HFFc6 (cell line): ENCODE results near the gene STAB2. TPM values are rescaled to one million over a fixed set of nuclear protein-coding genes. Genes with fewer than 3 reads are reported as not detected.
A peak's percentile ranks its signal among the peaks of the same experiment; 100 is the strongest.

Experiments used
- DNase-seq: peaks from one replicate; pipeline ENCODE4 v3.0.0-alpha.2; 2018
- H3K27ac Mint-ChIP-seq: 2 replicates; pipeline ENCODE4 v1.8.0; 2020; ENCODE audit warnings: mild to moderate bottlenecking, mixed read lengths
- H3K27me3 Mint-ChIP-seq: 2 replicates; pipeline ENCODE4 v1.8.0; 2021; ENCODE audit warnings: mild to moderate bottlenecking, moderate library complexity, mixed read lengths; ENCODE audit not compliant: insufficient read depth
- H3K36me3 Mint-ChIP-seq: 2 replicates; pipeline ENCODE4 v1.8.0; 2021; ENCODE audit warnings: low read depth, mixed read lengths
- H3K4me1 Mint-ChIP-seq: 2 replicates; pipeline ENCODE4 v1.8.0; 2020; ENCODE audit warnings: low read depth, mixed read lengths
- H3K4me3 Mint-ChIP-seq: 2 replicates; pipeline ENCODE4 v1.8.0; 2020; ENCODE audit warnings: mild to moderate bottlenecking, moderate library complexity, mixed read lengths
- H3K9me3 Mint-ChIP-seq: 2 replicates; pipeline ENCODE4 v1.8.0; 2020; ENCODE audit warnings: mild to moderate bottlenecking, mixed read lengths
- CTCF ChIP-seq: fragments of 200-600 bp; sonication (generic); IDR thresholded peaks from 2 replicates; pipeline ENCODE4 v1.5.0; 2021; ENCODE audit warnings: antibody characterized with exemption, mild to moderate bottlenecking
- total RNA-seq, 6 experiments: library from RNA; stranded (reverse); fragmentation: NEBNext Ultra II Directional; extraction: Animal tissue kit (Norgen Biotek cat#: 25700); gene quantifications; 2 replicates in 1 of 6; 3 replicates in 5 of 6; pipeline ENCODE4 v1.2.3, GENCODE V29; 2021

Gene STAB2
- total RNA-seq, 6 experiments from 2014 or later = not detected

- no peak for TF ChIP-seq CTCF
- Mint-ChIP-seq H3K27me3 (peaks cover 10% of the 10 kb centered on the region; the same call in 1 of the 2 replicates), H3K4me1 (no peaks in the 10 kb centered on the region), H3K4me3 (no peak overlapping the region), H3K27ac (no peak overlapping the region), H3K36me3 (no peaks in the 10 kb centered on the region), H3K9me3 (no peaks in the 10 kb centered on the region)
- no peak for DNase-seq
These were observed 4.1 kb upstream of the STAB2 start for GRCh38 chr12:103583008-103583407.

DNA sequence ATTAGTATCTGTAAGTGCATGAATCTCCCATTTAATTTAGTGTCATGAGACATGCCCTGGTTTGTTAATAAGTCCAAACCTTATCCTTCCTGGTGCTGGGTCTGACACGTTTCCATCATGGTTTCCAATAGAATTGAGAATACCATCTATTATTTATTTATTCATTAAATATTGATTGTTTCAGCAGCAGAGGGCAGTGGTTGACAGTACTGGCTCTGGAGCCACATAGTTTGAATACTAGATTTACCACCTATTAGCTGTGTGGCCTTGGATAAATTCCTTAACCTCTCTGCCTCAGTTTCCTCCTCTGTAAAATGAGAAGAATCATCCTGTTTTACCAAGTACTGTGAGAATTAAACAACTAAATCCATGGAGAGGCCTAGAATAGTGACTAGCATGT lies 941 bp upstream of the STAB2 start:
- TF ChIP-seq CTCF = peak; percentile 50
- Mint-ChIP-seq H3K4me3 (no peak overlapping the region), H3K27ac (no peak overlapping the region), H3K36me3 (no peaks in the 10 kb centered on the region), H3K27me3 (peaks cover 5% of the 10 kb centered on the region; the same call in 1 of the 2 replicates), H3K9me3 (no peaks in the 10 kb centered on the region), H3K4me1 (no peaks in the 10 kb centered on the region)
- no peak for DNase-seq

DNA sequence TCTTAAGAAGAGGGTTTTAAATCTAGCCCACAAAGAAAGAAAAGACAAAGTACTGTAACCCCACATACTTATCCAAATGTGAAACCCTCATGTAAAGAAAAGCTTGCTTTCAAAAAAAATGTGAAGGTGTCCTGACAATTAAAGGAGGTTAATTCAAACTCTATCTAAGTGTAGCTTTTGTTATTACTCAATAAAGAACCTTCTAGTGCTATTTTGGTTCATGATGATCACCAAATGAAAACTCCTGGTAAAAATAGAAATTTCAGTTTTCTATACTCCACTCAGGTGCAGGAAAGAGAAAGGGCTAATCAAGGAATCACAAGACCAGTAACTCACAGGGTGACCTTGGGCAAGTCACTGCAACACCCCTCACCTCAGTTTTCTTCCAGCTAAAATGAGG lies 1.6 kb downstream of the STAB2 start:
- Mint-ChIP-seq H3K27ac (no peak overlapping the region), H3K36me3 (no peaks in the 10 kb centered on the region), H3K9me3 (no peaks in the 10 kb centered on the region), H3K4me1 (no peaks in the 10 kb centered on the region), H3K27me3 (peaks cover 5% of the 10 kb centered on the region; the same call in 1 of the 2 replicates), H3K4me3 (no peak overlapping the region)
- DNase-seq = no peak
- TF ChIP-seq CTCF = no peak

GRCh38 chr12:103589517-103589916 lies 2.4 kb downstream of the STAB2 start:
- Mint-ChIP-seq H3K4me1 (no peaks in the 10 kb centered on the region), H3K9me3 (no peaks in the 10 kb centered on the region), H3K4me3 (no peak overlapping the region), H3K27ac (no peak overlapping the region), H3K27me3 (peaks cover 5% of the 10 kb centered on the region; the same call in 1 of the 2 replicates), H3K36me3 (no peaks in the 10 kb centered on the region)
- DNase-seq = no peak
- TF ChIP-seq CTCF = no peak

GRCh38 chr12:103590271-103590670 lies 3.2 kb downstream of the STAB2 start:
- H3K9me3 Mint-ChIP-seq = no peaks in the 10 kb centered on the region
- no peak overlapping the region for H3K4me3 Mint-ChIP-seq
- no peaks in the 10 kb centered on the region for H3K4me1 Mint-ChIP-seq
- H3K36me3 Mint-ChIP-seq = no peaks in the 10 kb centered on the region
- no peak for TF ChIP-seq CTCF
- no peak for DNase-seq
- peaks cover 6% of the 10 kb centered on the region; the same call in 1 of the 2 replicates for H3K27me3 Mint-ChIP-seq
- no peak overlapping the region for H3K27ac Mint-ChIP-seq

- Mint-ChIP-seq H3K27me3 (peaks cover 4% of the 10 kb centered on the region), H3K36me3 (no peaks in the 10 kb centered on the region), H3K4me3 (no peak overlapping the region), H3K9me3 (no peaks in the 10 kb centered on the region), H3K4me1 (no peaks in the 10 kb centered on the region), H3K27ac (no peak overlapping the region)
- no peak for DNase-seq
- TF ChIP-seq CTCF = no peak
These were observed 9.9 kb downstream of the STAB2 start for GRCh38 chr12:103596981-103597380.
